GM18499 (cell line): ENCODE results near the gene NXN.
"Not testable (repeated sequence)": the region's sequence is repeated elsewhere in the genome, so short reads cannot be mapped to it uniquely, and the experiment has no call there.

Source experiments
- ATAC-seq: cut with Tn5 transposase; IDR thresholded peaks from one replicate; pipeline ENCODE4 v1.9.1; 2021; ENCODE audit warnings: moderate number of reproducible peaks; ENCODE audit not compliant: insufficient read depth, unreplicated experiment

The NXN gene

DNA sequence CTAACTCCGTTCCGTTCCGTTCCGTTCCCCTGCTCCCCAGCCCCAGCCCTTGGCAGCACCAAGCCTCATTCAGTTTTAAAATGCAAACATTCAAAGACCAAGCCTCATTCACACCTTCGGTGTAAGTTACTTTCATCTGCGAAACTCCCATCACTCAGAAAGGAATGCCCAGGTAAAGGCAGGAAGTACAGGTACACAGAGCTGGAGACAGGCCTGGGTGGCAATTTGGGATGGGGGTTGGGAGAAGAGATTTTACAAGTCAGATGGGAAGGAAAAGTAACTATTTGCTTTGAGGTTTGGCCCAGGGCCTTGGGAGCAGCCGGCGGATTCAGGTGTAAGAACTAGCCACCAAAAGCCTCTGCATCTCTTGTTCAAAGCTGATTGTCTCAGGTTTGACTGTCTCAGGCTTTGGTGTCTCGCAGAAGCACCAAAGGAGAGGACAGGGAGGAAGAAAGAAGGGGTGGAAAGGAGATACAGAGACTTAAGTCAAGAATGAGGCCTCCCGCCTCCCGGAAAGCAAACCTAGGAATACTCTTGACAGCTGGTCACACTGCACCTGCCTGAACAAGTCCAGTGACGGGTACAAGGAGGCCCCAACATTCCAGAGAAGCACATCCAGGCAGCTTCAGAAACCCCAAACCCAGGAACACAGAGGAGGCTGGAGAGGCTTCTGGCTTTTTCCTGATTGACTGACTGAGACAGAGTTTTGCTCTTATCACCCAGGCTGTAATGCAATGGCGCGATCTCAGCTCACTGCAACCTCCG is 54.7 kb downstream of the NXN start:
- ATAC-seq = no peak

DNA sequence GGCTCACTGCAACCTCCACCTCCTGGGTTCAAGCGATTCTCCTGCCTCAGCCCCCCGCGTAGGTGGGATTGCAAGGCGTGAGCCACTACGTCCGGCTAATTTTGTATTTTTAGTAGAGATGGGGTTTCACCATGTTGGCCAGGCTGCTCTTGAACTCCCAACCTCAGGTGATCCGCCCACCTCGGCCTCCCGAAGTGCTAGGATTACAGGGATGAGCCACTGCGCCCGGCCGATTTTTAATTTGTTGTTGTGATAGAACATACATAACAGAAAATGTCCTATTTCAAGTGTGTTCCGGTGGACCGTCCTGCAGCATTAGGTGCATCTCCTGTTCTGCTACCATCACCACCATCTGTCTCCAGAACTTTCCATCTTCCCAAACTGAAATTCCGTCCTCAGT is 55.3 kb downstream of the NXN start:
- ATAC-seq = not testable (repeated sequence)

DNA sequence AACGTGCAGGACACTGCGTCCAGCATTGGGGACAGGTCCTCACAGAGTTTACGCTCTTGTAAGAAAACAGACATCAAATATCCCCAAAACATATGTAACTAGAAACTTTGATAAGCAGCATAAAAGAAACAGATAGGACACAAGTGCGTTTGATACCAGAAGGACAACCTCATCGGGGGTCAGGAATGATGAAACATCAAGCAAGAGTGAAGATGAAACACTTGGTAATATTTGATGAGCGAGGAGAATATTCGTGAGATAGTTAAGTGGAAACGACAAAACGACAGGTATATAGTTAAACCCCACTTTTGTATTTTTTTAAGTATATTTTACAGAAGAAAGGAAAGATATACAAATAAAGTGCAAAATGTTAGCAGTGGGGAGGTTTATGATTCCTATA is 55.9 kb downstream of the NXN start:
- ATAC-seq = no peak

DNA sequence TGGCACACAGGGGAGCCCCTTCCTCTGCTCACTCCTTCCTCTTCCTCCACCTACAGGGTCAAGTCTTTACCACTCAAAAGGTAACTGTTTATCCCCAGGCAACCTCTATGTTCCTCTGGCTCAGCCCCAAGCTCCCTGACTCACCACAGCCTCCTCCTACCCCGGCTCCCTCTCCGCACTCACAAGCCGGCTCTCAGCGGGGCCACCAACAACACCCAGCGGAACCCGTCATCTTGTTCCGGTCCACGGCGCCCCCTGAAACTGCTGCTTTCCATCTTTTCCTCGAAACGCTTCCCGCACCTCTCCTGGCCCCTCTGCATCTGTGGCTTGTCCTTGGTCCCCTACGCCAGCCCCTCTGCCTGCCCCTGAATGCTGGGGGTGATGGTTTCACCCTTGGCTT is 58.4 kb downstream of the NXN start:
- no peak for ATAC-seq

DNA sequence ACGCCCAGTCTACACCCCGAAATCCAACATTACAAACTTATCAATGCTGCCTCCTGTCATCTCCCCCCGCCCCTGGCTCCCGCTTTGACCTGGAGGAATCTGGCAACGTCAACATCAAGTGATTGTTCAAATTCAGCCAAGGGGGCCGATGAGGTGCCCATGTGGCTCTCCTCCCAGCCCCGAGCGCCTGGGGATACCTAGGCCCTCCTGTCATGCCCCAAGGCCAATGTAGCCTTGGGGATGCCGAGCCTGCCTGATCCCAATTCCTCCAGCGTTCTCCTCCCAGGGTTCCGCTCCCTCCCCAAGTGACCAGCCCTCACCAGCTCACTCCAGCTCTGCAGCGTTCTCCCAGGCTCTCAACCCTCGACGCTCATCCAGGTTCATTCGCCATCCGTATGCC is 59.4 kb downstream of the NXN start:
- no peak for ATAC-seq

DNA sequence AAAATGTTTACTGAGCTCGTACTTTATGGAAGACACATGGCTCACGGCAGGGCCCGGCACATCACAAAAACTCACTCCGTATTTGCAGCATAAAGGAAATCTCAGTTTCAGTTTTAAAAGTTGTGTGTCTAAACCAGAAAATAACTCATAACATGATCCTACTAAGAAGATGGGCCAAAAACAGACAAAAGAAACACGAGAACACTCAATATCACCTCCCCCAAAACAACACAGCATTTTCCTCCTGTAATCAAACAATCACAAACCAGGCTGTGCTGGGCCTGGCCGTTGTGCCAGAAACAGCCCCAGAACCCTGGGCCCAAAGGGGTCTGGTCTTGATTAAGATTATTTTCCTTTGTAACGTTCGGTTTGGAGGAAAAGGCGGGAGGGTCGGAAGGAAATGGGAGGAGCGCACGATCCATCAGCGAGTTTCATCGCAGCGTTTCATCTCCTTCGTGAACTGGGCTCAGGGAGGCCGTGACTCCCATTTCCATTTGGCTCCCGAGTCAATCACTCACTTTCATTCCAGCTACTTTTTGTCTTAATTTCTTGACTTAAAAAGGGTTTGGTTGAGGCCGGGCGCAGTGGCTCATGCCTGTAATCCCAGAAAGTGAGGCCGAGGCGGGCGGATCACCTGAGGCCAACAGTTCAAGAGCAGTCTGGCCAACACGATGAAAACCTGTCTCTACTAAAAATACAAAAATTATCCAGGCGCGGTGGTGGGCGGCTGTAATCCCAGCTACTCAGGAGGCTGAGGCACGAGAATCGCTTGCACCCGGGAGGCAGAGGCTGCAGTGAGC is 61.4 kb downstream of the NXN start:
- ATAC-seq = no peak

DNA sequence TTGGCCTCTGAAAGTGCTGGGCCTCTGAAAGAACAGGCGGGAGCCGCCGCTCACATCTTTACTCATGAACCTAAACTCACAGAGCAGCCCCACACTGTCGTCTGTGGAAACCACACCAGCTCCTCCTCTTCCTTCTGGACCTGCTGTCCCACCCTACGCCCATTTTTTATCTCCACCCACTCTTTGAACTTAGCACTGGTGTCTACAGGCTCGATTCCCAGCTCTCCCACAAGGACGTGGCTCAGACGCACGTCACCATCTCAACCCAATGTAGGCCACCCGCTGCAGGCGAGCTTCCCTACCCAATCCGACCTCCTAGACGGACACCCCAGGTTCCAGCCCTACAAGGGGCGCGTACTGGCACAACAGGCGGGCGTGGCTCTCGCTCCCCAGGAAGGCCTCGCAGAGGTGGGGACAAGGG is 62.2 kb downstream of the NXN start:
- ATAC-seq = no peak

DNA sequence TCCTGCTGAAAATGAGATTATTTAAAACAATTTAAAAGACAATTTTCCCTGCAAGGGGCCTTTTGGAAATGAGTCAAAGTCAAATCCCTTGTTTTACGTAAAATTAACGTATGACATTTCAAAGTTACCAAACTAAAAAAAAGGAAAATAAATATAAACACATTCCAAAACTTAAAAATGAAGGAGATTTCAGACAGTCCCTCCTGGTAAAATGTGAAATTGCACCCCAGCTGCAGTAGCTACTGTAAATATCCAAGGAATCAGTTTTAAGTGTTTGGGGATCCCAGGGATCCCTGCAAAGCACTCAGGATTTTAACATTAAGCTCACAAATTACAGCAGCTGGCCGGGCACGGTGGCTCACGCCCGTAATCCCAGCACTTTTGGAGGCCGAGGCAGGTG is 63.3 kb downstream of the NXN start:
- ATAC-seq = no peak

DNA sequence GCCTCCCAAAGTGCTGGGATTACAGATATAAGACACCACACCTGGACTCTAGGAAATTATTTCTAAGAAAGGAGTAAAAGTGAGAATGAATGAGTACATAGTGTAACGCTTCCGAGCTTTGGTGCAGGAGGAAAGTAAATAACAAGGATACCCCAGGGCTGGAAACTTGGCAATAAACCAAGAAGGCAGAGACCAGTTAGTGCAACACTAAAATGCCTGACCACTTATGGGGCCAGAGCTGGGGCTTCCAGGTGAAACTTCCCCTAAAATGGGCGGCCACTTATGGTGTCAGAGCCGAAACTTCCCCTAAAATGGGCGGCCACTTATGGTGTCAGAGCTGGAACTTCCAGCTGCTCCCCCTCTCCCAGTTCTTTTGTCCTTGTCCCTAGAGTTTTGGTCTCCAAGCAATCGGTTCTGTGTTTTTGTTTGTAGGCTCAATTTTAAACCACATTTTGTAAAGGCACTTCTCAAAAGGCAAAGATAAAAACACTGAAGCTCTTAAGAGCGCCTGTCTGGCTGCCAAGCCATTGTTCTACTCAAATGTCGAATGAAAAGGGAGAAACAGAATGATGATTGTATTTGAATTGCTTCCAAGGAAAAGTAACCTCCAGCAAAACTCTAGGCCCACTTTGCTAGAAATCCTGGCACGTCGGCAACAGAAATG is 63.9 kb downstream of the NXN start:
- no peak for ATAC-seq

DNA sequence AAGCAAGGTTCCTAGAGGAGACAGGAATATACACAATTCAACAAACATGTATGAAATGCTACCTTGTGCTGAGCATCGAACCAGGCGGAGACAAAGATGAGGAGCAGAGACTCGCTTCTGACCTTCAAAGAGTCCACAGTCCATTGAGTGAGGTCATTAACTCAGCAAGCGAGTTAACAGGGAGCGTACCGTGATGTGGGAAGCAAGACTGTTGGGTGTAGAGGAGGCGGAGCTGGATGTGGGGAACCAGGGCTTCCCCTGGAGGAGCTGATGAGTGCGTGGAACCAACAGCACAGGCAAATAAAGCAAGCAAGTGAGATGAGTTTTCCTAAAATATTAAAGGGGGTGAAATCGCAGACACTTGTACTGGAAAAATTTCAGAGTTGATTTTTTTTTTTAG is 65.0 kb downstream of the NXN start:
- no peak for ATAC-seq

DNA sequence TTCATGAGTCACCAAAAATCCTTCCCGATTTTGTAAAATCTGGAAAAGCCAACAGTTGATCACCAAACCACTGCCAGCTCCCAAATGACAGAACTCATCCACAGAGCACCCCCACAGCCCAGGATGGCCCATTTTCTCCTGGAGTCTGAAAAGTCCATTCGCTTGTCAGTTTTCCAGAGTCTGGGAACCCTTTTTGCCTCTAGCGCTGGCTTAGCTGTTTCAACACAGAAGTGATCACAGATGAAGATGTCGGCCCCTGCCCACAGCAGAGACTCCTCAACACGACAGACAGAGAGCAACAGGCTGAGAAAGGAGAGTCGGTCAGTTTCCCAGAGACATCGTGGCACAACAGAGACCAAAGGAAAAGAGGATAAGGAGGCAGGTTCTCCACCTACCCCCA is 66.4 kb downstream of the NXN start:
- no peak for ATAC-seq

DNA sequence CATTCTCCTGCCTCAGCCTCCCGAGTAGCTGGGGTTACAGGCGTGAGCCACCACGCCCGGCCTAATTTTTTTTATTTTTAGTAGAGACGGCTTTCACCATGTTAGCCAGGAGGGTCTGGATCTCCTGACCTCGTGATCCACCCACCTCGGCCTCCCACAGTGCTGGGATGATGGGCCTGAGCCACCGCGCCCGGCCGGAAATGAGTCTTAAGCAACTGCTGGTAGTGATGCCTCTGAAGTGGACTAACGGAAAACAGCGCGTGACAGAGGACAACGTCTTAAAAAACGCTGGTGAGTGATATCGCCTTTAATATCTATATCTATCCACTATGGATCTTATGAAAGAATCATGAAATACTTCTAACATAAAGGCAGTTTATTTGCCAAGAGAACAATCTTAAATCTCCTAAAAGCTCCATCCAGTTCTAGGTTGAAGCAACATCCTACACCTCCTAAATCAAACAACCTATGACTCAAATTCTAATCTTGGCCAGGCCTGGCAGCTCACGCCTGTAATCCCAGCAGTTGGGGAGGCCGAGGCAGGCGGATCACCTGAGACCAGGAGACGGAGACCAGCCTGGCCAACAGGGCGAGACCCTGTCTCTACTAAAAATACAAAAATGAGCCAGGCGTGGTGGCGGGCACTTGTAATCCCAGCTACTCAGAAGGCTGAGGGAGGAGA is 69.8 kb downstream of the NXN start:
- no peak for ATAC-seq

DNA sequence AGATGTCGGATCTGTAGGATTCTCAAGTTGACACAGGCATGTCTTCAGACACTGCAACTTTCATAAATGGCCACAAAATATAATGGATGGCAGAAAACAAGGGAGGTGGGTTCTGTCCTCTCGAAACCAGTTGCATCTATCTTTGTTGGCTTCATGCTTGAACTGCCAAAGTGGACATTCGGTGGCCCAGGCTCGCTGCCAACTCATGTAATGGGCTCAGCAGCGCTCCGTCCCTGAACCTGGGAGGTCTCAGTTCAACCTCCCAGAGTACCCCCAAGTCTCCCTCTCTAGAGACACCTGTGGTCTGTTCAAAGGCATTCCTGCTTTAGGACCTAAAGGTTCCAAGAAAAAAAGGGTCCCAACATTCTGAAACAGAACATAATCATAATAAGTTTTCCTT is 71.9 kb downstream of the NXN start:
- no peak for ATAC-seq

DNA sequence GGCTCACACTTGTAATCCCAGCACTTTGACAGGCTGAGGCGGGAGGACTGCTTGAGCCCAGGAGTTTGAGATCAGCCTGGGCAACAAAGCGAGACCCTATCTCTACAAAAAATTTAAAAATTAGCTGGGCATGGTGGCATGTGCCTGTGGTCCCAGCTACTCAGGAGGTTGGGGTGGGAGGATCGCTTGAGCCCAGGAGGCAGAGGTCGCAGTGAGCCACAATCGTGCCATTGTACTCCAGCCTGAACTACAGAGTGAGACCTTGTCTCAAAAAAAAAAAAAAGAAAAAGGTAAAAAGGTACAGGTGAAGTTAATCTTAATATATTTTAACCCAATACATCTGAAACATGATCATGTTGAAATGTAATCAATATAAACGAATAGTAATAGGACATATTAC is 73.9 kb downstream of the NXN start:
- not testable (repeated sequence) for ATAC-seq

DNA sequence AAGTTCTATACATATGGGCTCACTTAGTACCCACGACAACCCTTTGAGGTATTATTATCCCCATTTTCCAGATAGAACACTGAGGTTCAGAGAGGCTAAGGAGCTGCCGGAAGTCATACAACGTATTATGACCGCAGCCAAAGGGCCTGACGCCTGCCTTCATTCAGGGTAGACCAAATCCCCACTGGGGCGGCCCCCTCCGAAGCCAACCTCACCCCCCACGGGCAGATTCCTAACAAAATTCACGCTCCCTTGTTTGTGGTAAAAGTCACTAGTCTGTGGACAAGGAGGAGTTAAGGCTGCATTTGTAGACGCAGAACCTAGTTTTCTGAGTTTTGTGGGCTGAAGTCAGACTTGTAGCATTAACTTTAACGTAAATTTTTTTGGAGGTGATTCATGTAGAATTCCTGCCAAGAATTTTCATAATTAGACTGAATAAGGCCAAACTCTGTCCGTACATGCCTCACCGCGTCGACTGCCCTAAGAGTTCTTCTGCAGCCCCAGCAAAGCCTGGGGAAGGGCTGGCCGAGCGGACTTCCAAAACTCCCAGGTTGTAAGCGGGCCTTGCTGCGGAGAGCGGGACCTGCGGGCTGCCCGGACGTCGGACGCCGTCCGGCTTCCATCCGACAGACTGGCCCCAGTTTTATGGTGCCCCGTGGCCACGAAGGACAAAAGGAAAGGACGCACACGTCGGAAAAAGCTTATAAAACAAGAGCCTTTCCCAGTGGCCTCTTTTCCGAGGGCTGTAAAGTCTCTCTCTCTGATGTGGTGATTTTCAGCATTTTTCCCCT is 75.7 kb downstream of the NXN start:
- no peak for ATAC-seq

DNA sequence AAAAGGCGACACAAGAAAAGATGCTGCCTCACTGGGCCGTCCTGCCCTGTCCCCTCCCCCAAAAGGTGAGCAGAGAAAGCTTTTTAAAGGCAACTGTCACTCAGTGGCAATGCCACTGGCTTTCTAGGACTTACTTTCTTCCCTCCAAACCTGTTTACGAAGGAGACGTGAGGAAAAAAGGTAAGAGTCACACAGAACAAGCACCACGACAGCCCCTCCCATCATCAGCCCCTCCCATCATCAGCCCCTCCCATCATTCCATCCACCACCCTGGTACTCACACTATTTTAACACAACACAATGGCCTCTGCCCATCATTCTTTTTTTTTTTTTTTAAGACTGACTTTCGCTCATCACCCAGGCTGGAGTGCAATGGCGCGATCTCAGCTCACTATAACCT is 77.1 kb downstream of the NXN start:
- no peak for ATAC-seq

DNA sequence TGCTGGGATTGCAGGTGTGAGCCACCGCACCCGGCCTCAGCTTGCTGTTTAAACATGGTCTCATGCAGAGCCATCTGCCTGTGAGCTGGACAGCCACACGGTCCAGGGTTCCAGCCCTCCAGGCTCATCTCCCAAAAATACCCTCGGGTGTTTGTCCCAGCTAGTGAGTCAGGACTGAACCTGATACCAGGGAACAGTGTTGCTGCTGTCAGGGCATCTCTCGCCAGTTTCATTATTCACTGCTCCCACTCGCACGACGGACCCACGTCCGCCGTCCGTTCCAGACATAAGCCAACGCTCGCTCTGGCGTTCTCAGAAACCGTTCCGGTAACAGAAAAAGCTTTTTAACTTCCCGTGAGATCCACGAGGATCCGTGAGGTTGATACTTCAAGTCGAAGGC is 77.6 kb downstream of the NXN start:
- no peak for ATAC-seq

DNA sequence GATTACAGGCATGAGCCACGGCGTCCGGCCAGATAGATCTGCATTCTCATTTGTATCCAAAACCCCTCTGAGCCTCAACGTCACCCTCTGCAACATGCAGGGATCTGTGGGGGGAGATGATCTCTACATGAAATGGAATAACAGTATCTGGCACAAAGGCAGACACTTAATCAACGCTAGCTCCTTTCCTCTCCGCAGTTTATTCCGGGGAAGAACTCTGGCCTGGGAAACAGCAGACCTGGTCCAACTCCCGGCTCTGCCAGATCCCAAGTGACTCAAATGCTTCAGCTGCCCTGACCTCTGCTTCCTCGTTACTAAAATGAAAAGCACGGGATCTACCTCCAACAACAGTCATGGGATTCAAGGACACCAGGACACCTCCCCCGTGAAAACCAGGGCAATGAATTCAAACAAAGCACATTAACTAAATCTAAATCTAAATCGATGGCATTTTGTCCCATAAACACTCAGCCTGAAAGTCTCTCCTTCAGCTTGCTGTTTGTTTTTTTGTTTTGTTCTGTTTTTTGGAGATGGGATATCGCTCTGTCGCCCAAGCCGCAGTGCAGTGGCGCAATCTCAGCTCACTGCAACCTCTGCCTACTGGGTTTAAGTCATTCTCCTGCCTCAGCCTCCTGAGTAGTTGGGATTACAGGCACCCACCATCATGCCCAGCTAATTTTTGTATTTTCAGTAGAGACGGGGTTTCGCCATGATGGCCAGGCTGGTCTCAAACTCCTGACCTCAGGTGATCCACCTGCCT is 78.2 kb downstream of the NXN start:
- no peak for ATAC-seq

DNA sequence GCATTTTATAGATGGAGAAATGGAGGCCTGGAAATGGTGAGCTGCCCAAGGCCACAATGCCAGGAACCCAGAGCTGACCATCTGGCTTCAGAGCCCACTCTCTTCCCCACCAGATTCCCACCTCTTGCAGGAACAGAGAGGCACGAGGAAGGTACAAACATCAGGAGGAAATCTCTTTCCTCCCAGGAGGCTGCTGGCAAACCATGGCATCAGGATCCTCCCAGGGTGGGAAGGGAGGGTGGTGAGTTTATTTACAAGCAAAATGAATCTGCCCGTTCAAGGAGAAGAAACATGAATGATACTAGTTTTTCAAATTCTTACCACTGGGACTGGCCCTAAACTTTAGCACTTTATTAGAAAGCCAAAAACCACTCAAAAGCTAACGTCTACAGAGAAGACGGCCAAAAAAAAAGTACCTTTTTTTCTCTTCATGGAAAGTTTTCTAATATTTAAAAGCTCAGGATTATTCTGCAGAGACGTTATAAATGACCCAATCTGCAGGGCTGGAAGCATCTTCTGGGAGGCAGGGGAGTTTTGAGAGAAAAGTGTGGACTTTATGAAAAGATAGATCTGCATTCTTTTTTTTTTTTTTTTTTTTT is 79.1 kb downstream of the NXN start:
- ATAC-seq = no peak
